Measurements from ENCODE around the gene SELE.

Gene SELE, protein sequence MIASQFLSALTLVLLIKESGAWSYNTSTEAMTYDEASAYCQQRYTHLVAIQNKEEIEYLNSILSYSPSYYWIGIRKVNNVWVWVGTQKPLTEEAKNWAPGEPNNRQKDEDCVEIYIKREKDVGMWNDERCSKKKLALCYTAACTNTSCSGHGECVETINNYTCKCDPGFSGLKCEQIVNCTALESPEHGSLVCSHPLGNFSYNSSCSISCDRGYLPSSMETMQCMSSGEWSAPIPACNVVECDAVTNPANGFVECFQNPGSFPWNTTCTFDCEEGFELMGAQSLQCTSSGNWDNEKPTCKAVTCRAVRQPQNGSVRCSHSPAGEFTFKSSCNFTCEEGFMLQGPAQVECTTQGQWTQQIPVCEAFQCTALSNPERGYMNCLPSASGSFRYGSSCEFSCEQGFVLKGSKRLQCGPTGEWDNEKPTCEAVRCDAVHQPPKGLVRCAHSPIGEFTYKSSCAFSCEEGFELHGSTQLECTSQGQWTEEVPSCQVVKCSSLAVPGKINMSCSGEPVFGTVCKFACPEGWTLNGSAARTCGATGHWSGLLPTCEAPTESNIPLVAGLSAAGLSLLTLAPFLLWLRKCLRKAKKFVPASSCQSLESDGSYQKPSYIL
- 0 reads per million in 3 experiments for total RNA-seq

GRCh38 chr1:169733924-169734323 lies at the start of gene SELE:
Gene SELE, minus strand, starts transcription at chr1:169734079. Its CDS starts 467 bp downstream, at chr1:169733612.
- DNase-seq, result no peak

DNA sequence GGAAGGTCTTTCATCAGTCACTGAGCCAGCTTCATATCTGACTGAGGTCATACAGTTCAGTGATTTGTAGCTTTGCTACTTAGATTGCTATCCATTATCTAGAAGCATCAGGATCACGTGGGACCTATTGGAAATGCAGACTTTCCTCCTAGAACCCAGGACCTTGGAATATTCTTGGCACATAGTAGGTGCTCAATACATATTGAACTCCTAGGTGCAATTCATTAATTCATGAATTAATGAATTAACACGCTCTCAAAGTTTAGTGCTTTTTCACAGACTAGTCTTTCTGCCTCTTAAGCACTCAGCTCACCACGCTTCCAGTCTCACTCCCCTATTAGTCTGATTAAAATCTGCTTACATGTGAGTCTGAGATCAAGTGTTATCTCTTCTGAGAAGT lies 48.7 kb upstream of the SELE start:
- no peak for DNase-seq

DNA sequence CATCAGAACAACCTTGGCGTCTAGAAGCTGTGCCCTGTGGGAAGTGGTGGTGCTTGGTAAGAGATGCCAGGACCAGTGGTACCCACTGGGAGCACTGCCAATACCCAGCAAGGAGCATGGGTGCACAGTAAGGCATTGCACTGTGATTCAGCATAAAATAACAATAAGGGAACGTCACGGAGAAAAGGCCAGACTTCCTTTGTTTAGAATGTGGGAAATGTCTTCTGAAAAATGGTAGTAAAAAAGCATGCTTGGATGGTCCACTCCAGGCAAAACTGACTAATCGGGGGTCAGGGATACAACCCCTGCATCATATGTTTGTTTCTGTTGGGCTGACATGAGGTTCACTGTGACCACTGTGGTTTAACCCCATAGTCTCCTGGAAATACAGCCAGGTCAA lies 46.1 kb upstream of the SELE start:
- DNase-seq, result no peak

DNA sequence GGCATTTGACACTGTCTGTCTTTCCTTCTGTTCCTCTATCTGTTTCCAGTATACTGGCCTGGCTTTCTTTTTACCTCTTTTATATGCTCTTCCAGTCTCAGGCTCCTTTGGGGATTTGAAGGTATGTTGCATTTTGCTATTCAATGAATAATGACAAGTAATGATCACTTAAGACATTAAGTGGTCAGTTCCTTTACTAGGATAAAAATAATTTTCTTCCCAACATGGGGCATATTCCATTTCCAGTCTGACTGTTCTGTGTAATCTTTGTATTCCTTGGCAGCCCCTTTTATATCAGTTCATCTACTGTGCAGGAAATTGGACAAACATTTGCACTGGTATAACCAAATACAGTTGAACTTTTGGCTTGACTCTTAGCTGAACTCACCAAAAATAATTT lies 45.3 kb upstream of the SELE start:
- no peak for DNase-seq

GRCh38 chr1:169776440-169776839 lies 42.6 kb upstream of the SELE start:
- no peak for DNase-seq

DNA sequence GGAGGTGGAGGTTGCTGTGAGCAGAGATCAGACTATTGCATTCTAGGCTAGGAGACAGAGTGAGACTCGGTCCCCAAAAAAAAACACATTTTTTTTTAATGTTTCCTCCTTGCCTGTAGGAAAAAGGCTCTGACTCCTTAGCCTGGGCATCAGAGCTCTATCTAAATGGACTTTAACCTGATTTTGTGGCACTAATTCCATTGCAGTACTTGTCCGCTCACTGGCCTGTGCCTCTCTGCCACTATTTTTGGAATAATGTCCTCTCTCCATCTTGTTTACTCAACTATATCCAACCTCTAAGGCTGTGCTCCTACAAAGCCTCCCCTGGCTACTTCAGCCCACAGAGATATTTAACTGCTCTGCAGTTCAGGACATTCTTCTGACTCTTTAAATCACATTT lies 34.3 kb upstream of the SELE start:
- no peak for DNase-seq

DNA sequence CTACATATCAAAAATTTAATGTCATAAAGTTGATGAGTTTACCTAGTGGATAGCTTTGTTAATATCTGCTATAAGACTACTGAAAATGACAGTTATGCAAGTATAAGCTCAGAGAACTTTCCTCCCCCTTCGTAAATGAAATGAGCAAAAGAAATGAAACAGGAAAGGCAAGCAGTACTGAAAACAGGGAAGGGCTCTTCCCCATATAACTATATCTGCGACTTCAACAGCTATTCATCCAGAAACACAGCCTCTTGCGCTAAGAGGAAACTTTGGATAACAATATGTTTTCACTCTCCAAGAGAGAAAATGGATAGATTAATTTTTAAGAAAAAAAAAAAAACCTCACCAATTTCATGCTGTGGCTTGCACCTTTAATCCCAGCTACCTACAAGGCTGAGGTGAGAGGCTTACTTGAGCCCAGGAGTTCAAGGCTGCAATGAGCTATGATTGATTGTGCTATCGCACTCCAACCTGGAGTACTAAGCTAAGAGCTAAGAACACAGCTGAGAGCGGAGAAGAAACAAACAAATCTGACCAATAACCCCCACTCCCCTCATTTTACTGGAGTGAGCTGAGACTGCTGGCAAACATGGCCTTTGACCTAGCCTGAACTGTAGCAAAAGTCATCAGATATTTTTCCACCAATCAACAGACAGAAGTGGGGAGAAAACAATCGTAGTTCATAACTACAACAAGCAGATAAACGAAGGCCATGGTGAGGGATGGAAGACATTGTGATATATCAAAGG lies 31.9 kb upstream of the SELE start:
- DNase-seq, result no peak

DNA sequence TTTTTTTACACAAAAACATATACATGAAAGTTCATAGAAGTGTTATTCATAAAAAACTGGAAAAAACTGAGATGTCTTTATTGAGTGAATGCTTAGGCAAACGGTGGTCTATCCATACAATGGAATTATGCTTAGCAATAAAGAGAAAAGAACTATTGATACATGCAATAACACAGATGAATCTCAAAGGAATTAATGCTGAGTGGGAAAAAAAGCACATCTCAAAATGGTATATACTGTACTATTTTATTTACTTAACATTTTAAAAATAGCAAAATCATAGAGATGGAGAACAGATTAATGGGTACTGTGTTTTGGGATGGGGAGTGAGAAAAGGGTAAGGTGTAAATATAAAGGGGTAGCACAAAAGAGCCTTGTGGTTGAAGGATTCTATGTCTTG lies 31.0 kb upstream of the SELE start:
- DNase-seq, result no peak

- DNase-seq, result no peak
Measured at GRCh38 chr1:169762699-169763098, 28.8 kb upstream of the SELE start.

GRCh38 chr1:169759038-169759437 lies 25.2 kb upstream of the SELE start:
- no peak for DNase-seq

- DNase-seq, result no peak
Measured at GRCh38 chr1:169753549-169753948, 19.7 kb upstream of the SELE start.

DNA sequence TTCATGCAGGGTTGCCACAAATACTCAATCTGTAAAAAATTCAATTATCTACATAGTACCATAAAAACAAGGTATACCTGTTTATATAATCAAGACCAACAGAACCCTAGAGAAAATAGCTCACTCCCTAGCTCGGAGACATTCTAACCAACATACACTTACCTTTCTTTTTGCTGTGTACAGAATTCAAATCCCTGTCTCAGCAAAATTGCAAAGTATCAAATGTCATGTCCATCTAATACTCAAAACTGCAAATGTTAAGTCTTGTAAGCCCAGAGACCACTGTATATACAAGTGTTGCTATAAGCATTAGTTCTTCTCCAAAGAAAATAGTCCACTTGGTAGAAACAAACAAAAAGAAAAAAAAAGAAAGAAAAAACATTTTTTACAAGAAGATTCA lies 16.2 kb upstream of the SELE start:
- no peak for DNase-seq

GRCh38 chr1:169746550-169746949 lies 12.7 kb upstream of the SELE start:
- DNase-seq, result no peak

- no peak for DNase-seq
Measured at GRCh38 chr1:169745015-169745861, 11.4 kb upstream of the SELE start.

- DNase-seq, result no peak
Measured at GRCh38 chr1:169741666-169742394, 8.0 kb upstream of the SELE start.

- no peak for DNase-seq
Measured at GRCh38 chr1:169739980-169740379, 6.1 kb upstream of the SELE start.

- DNase-seq, result no peak
Measured at GRCh38 chr1:169731446-169731845, 2.4 kb downstream of the SELE start.

- DNase-seq, result no peak
Measured at GRCh38 chr1:169729991-169730390, 3.9 kb downstream of the SELE start.

GRCh38 chr1:169727307-169727706 lies 6.6 kb downstream of the SELE start:
- DNase-seq, result no peak

DNA sequence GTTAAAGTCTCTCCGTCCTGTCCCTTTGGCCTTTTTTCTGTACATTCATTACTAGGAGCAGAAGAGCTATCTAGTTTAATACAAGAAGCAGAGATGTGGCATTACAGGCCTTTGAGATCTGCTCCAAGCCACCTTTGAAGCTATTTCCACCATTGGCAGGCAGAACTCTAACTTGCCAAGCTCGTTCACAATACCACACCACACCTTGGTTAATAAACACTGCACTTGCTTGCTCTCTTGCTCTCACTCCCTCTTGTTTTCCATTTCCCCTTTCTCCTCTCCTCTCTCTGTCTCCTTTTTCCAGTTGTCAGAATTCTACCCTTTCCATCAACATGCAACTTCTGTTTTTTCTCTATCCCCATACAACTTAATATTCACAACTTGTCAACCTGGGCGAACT lies 7.0 kb downstream of the SELE start:
- no peak for DNase-seq

GRCh38 chr1:169725930-169726329 lies 7.9 kb downstream of the SELE start:
- DNase-seq, result no peak

GRCh38 chr1:169724168-169724567 lies 9.7 kb downstream of the SELE start:
- no peak for DNase-seq
